KBM-7 (cell line): ENCODE data around the gene STK25.
"Not testable (repeated sequence)": the region's sequence is repeated elsewhere in the genome, so short reads cannot be mapped to it uniquely, and the experiment has no call there.

Experiments
- DNase-seq: peaks from one replicate; pipeline ENCODE4 v3.0.0-alpha.2; 2015
- in situ Hi-C: fragments of 300-500 bp; cut with MboI; formaldehyde crosslinking; loops from 2 replicates; pipeline ENCODE4 v1.14.3; 2020; ENCODE audit warnings: low sequenced_read_pairs, low pct_unique_long_range_greater_than_20kb, mixed read lengths

The STK25 gene

GRCh38 chr2:241450092-241450491 is 58.3 kb downstream of the STK25 start:
- DNase-seq, in situ Hi-C loops: not testable (repeated sequence)

GRCh38 chr2:241445426-241445825 is 63.0 kb downstream of the STK25 start:
- DNase-seq = no peak
- in situ Hi-C loops = no loop called here

GRCh38 chr2:241443486-241444223 is 64.7 kb downstream of the STK25 start:
- in situ Hi-C loops = no loop called here
- DNase-seq = peak; percentile 93
